HEK293 (cell line): ENCODE results near the gene ZDHHC14.

Experiments
- CTCF ChIA-PET: fragments of 350-600 bp; formaldehyde crosslinking; extraction: SDS; loops from one replicate; lab custom pipeline; 2021; ENCODE audit warnings: antibody characterized with exemption; lab: Yijun Ruan, JAX
- POLR2A ChIA-PET: fragments of 300-600 bp; formaldehyde crosslinking; extraction: SDS; loops from one replicate; lab custom pipeline; 2020; ENCODE audit warnings: antibody characterized with exemption, inconsistent platforms; lab: Yijun Ruan, JAX
- H3K27ac ChIP-seq: fragments of 200-500 bp; sonication (Bioruptor generic); 2 replicates; pipeline ENCODE4 v1.5.1; 2014; ENCODE audit warnings: low read depth, low read length, control low read depth, inconsistent platforms; ENCODE audit errors: extremely low read depth
- H3K36me3 ChIP-seq, 2 experiments: fragments of 200-500 bp in 1 of 2; sonication (Bioruptor generic) in 1 of 2; 1 replicate in 1 of 2; 2 replicates in 1 of 2; pipeline ENCODE4 v1.5.1; 2014 to 2017; ENCODE audit warnings: inconsistent platforms in 2 of 2, low read length in 2 of 2; ENCODE audit not compliant: control insufficient read depth in 2 of 2, insufficient read depth in 1 of 2
- H3K4me1 ChIP-seq: fragments of 200-500 bp; sonication (Bioruptor generic); 2 replicates; pipeline ENCODE4 v1.5.1; 2014; ENCODE audit warnings: mild to moderate bottlenecking, low read length, inconsistent platforms; ENCODE audit not compliant: control insufficient read depth, insufficient read depth
- H3K4me3 ChIP-seq: 2 replicates; pipeline ENCODE4 v1.5.1; 2011; ENCODE audit warnings: low read depth, mild to moderate bottlenecking, control low read depth, low read length, moderate library complexity
- H3K9me3 ChIP-seq: fragments of 200-500 bp; sonication (Bioruptor generic); 2 replicates; pipeline ENCODE4 v1.5.1; 2014; ENCODE audit warnings: low read depth, low read length, inconsistent platforms; ENCODE audit not compliant: control insufficient read depth, insufficient read depth
- CTCF ChIP-seq: fragments of 450-650 bp; formaldehyde crosslinking; IDR thresholded peaks from 2 replicates; pipeline ENCODE4 v1.5.1; 2016; ENCODE audit warnings: missing biosample characterization, missing genetic modification characterization
- PBX3 ChIP-seq: sonication (generic); formaldehyde crosslinking; IDR thresholded peaks from 2 replicates; pipeline ENCODE4 v1.8.1; 2022; ENCODE audit warnings: mild to moderate bottlenecking, moderate library complexity, missing genetic modification reagents
- TRIM28 ChIP-seq: IDR thresholded peaks from 2 replicates; pipeline ENCODE4 v1.6.1; 2011; ENCODE audit warnings: low read length, control low read depth, borderline replicate concordance
- ZBTB11 ChIP-seq: fragments of 450-650 bp; formaldehyde crosslinking; conservative IDR thresholded peaks from 2 replicates; pipeline ENCODE4 v1.5.1; 2016; ENCODE audit warnings: low read depth, missing biosample characterization, missing genetic modification characterization
- ZBTB21 ChIP-seq: fragments of 450-650 bp; formaldehyde crosslinking; IDR thresholded peaks from 2 replicates; pipeline ENCODE4 v1.5.1; 2017; ENCODE audit warnings: missing biosample characterization, missing genetic modification characterization
- ZNF10 ChIP-seq: fragments of 450-650 bp; formaldehyde crosslinking; IDR thresholded peaks from 2 replicates; pipeline ENCODE4 v1.5.1; 2017; ENCODE audit warnings: missing biosample characterization, missing genetic modification characterization
- ZNF140 ChIP-seq: fragments of 450-650 bp; formaldehyde crosslinking; IDR thresholded peaks from 2 replicates; pipeline ENCODE4 v1.5.1; 2016; ENCODE audit warnings: missing biosample characterization, missing genetic modification characterization
- ZNF211 ChIP-seq: fragments of 450-650 bp; formaldehyde crosslinking; IDR thresholded peaks from 2 replicates; pipeline ENCODE4 v1.5.1; 2016; ENCODE audit warnings: low read depth, missing biosample characterization, missing genetic modification characterization
- ZNF354C ChIP-seq: fragments of 450-650 bp; formaldehyde crosslinking; IDR thresholded peaks from 2 replicates; pipeline ENCODE4 v1.5.1; 2016; ENCODE audit warnings: missing biosample characterization, missing genetic modification characterization, low read depth, borderline replicate concordance
- ZNF488 ChIP-seq: fragments of 450-650 bp; formaldehyde crosslinking; IDR thresholded peaks from 2 replicates; pipeline ENCODE4 v1.5.1; 2016; ENCODE audit warnings: missing biosample characterization, missing genetic modification characterization
- ZNF549 ChIP-seq: fragments of 450-650 bp; IDR thresholded peaks from 2 replicates; pipeline ENCODE4 v1.5.1; 2018; ENCODE audit warnings: missing biosample characterization, missing genetic modification characterization, mild to moderate bottlenecking, inconsistent platforms, moderate library complexity
- ZNF639 ChIP-seq: fragments of 450-650 bp; formaldehyde crosslinking; IDR thresholded peaks from 2 replicates; pipeline ENCODE4 v1.5.1; 2016; ENCODE audit warnings: missing biosample characterization, missing genetic modification characterization
- ZNF664 ChIP-seq: fragments of 450-650 bp; formaldehyde crosslinking; IDR thresholded peaks from 2 replicates; pipeline ENCODE4 v1.5.1; 2016; ENCODE audit warnings: missing biosample characterization, missing genetic modification characterization
- ZNF777 ChIP-seq: fragments of 450-650 bp; formaldehyde crosslinking; IDR thresholded peaks from 2 replicates; pipeline ENCODE4 v1.5.1; 2017; ENCODE audit warnings: missing biosample characterization, missing genetic modification characterization, borderline replicate concordance
- ZSCAN4 ChIP-seq: fragments of 450-650 bp; formaldehyde crosslinking; IDR thresholded peaks from 2 replicates; pipeline ENCODE4 v1.5.1; 2017; ENCODE audit warnings: missing biosample characterization, missing genetic modification characterization

The ZDHHC14 gene

GRCh38 chr6:157512382-157512682 is 131.3 kb downstream of the ZDHHC14 start:
- H3K4me3 ChIP-seq: no peak overlapping the region
- H3K9me3 ChIP-seq: no peaks in the 10 kb centered on the region
- TF ChIP-seq ZNF211 (tag by site-specific recombination) (no peak), ZSCAN4 (tag by site-specific recombination) (no peak), ZNF140 (tag by site-specific recombination) (no peak), ZNF488 (no peak), ZNF639 (tag by site-specific recombination) (no peak), ZNF10 (tag by site-specific recombination) (no peak), TRIM28 (no peak), ZNF664 (tag by site-specific recombination) (no peak), ZNF549 (tag by site-specific recombination) (no peak), ZNF354C (no peak)
- no peak overlapping the region for H3K27ac ChIP-seq
- ChIA-PET POLR2A (interaction anchor here (0.7 kb wide), 1 partner anchor 66 kb away, joined by 3 read pairs; no protein-coding TSS in a partner anchor), CTCF (interaction anchor here (0.9 to 1.1 kb wide), 2 partner anchors 17 to 197 kb away, joined by 3 read pairs; no protein-coding TSS in a partner anchor)
- no peaks in the 10 kb centered on the region for H3K36me3 ChIP-seq
- H3K4me1 ChIP-seq: no peaks in the 10 kb centered on the region

- no peak overlapping the region for H3K4me3 ChIP-seq
- no peaks in the 10 kb centered on the region for H3K4me1 ChIP-seq
- TF ChIP-seq ZBTB11 (tag by site-specific recombination) (no peak), PBX3 (CRISPR knock-in tag) (no peak), CTCF (tag by site-specific recombination) (no peak), ZNF777 (tag by site-specific recombination) (no peak), ZBTB21 (no peak)
- H3K9me3 ChIP-seq: no peaks in the 10 kb centered on the region
- no peaks in the 10 kb centered on the region for H3K36me3 ChIP-seq
- ChIA-PET CTCF (interaction anchor here (0.6 to 1.1 kb wide), 4 partner anchors 13 to 198 kb away, joined by 3 read pairs; no protein-coding TSS in a partner anchor), POLR2A (no interaction called here)
- H3K27ac ChIP-seq: no peak overlapping the region
Observed at GRCh38 chr6:157513004-157513603, 132.1 kb downstream of the ZDHHC14 start.
